Activated T-helper 1 cell treated with anti-CD3 and anti-CD28 coated beads, Interleukin-12 subunit alpha, Interleukin-12 subunit beta, Interleukin-2, Interleukin-4 antibody, amounts not matched to agents 30 ng/mL and 10 ng/mL and 1 ng/mL, durations not matched to agents 14 hours and 24 hours and 36 hours (primary cell): ENCODE measurements around the gene GCNA. TPM values are rescaled to one million over a fixed set of nuclear protein-coding genes. Genes with fewer than 3 reads are reported as not detected.
A peak's percentile ranks its signal among the peaks of the same experiment; 100 is the strongest.
"Not testable (repeated sequence)": the region's sequence is repeated elsewhere in the genome, so short reads cannot be mapped to it uniquely, and the experiment has no call there.

Experiments
- DNase-seq: peaks from one replicate; pipeline ENCODE4 v3.0.0; 2021; ENCODE audit warnings: low spot score
- H3K27ac Mint-ChIP-seq: one replicate; pipeline ENCODE4 v1.8.0; 2021; ENCODE audit warnings: mild to moderate bottlenecking, mixed read lengths
- H3K27me3 Mint-ChIP-seq: one replicate; pipeline ENCODE4 v1.8.0; 2022; ENCODE audit warnings: mild to moderate bottlenecking, moderate library complexity, mixed read lengths; ENCODE audit not compliant: insufficient read depth
- H3K36me3 Mint-ChIP-seq: one replicate; pipeline ENCODE4 v1.8.0; 2021; ENCODE audit warnings: low read depth, mixed read lengths
- H3K4me1 Mint-ChIP-seq: one replicate; pipeline ENCODE4 v1.8.0; 2021; ENCODE audit warnings: low read depth, mixed read lengths
- H3K4me3 Mint-ChIP-seq: one replicate; pipeline ENCODE4 v1.8.0; 2021; ENCODE audit warnings: mild to moderate bottlenecking, moderate library complexity, mixed read lengths
- H3K9me3 Mint-ChIP-seq: one replicate; pipeline ENCODE4 v1.8.0; 2021; ENCODE audit warnings: mixed read lengths
- intact Hi-C: fragments of 100-400 bp; cut with micrococcal nuclease; formaldehyde crosslinking; loops from one replicate; pipeline ENCODE4 v1.15.1; 2024
- total RNA-seq: library from RNA; stranded (reverse); gene quantifications from 2 replicates; pipeline ENCODE4 v1.2.3, GENCODE V29; 2022

The GCNA gene
- total RNA-seq, 1 donor from 2014 or later: 4.8 TPM

- no peak overlapping the region for H3K4me3 Mint-ChIP-seq
- peak overlapping the region; percentile 80 for H3K27ac Mint-ChIP-seq
- peaks cover 10% of the 10 kb centered on the region for H3K4me1 Mint-ChIP-seq
- H3K9me3 Mint-ChIP-seq: no peaks in the 10 kb centered on the region
- peaks cover 4% of the 10 kb centered on the region for H3K36me3 Mint-ChIP-seq
- no peaks in the 10 kb centered on the region for H3K27me3 Mint-ChIP-seq
- intact Hi-C loops: loop anchor here (5.0 kb wide), 1 partner anchor 105 kb away; the partner anchor contains the start of gene OGT
- no peak for DNase-seq
Observed at GRCh38 chrX:71637253-71637618, 59.0 kb downstream of the GCNA start.

DNA sequence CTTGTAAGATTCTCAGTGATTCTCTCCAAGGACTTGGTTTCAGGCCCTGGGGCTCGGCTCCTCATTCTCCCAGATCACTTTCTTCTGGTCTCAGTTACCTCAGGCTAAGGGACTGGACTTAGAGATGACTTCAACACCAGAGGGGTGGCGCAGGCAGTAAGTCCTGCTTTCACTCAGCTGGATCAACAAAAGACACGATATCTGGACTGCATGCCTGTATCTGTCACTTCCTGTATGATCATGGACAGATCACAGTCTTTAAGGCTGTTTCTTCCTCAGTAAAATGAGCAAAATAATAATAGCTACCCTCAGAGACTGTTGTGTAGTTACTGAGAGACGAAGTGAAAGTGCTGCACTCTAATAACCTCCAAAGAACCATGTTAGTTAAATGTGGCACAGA is 59.6 kb downstream of the GCNA start:
- Mint-ChIP-seq H3K4me1 (peaks cover 5% of the 10 kb centered on the region), H3K9me3 (no peaks in the 10 kb centered on the region), H3K4me3 (no peak overlapping the region), H3K27ac (no peak overlapping the region), H3K36me3 (no peaks in the 10 kb centered on the region), H3K27me3 (no peaks in the 10 kb centered on the region)
- intact Hi-C loops: loop anchor here (1.0 to 5.0 kb wide), 2 partner anchors 16 to 106 kb away; partner anchors contain the start of gene OGT
- no peak for DNase-seq

DNA sequence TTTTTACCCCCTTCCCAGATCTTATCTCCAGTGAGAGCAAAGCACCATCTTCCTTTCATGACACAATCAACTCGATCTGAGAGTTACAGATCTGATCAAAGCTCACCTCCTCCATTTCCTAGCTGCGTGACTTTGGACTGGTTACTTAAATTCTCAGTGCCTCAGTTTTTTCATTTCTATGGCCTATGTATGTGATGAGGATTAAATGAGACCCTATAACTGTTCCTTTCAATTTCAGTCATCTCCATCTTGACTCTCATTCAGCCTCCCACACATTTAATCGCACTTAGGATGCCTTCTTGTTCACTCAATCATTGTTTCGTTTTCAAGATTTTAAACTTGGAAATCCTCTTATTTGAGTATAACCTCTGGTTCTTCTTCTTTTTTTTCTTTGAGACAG is 60.2 kb downstream of the GCNA start:
- Mint-ChIP-seq H3K27me3 (no peaks in the 10 kb centered on the region), H3K9me3 (no peaks in the 10 kb centered on the region), H3K4me1 (no peaks in the 10 kb centered on the region), H3K36me3 (no peaks in the 10 kb centered on the region), H3K27ac (no peak overlapping the region), H3K4me3 (no peak overlapping the region)
- no peak for DNase-seq
- intact Hi-C loops: loop anchor here (1.0 to 5.0 kb wide), 2 partner anchors 16 to 106 kb away; partner anchors contain the start of gene OGT

GRCh38 chrX:71640002-71640401 is 61.8 kb downstream of the GCNA start:
- Mint-ChIP-seq H3K9me3 (no peaks in the 10 kb centered on the region), H3K36me3 (no peaks in the 10 kb centered on the region), H3K27ac (no peak overlapping the region), H3K4me3 (no peak overlapping the region), H3K27me3 (no peaks in the 10 kb centered on the region), H3K4me1 (no peaks in the 10 kb centered on the region)
- DNase-seq: no peak
- intact Hi-C loops: no loop called here

- H3K9me3 Mint-ChIP-seq, intact Hi-C loops, H3K4me3 Mint-ChIP-seq, H3K36me3 Mint-ChIP-seq, H3K27ac Mint-ChIP-seq, H3K27me3 Mint-ChIP-seq, H3K4me1 Mint-ChIP-seq, DNase-seq: not testable (repeated sequence)
Observed at GRCh38 chrX:71644406-71644805, 66.2 kb downstream of the GCNA start.

GRCh38 chrX:71650333-71650969 is 72.2 kb downstream of the GCNA start:
- H3K36me3 Mint-ChIP-seq: no peaks in the 10 kb centered on the region
- H3K4me1 Mint-ChIP-seq: peaks cover 22% of the 10 kb centered on the region
- H3K9me3 Mint-ChIP-seq: no peaks in the 10 kb centered on the region
- DNase-seq: no peak
- H3K27me3 Mint-ChIP-seq: peaks cover 2% of the 10 kb centered on the region
- H3K27ac Mint-ChIP-seq: no peak overlapping the region
- intact Hi-C loops: loop anchor here (1.0 to 5.0 kb wide), 3 partner anchors 31 to 678 kb away; no protein-coding TSS in a partner anchor
- no peak overlapping the region for H3K4me3 Mint-ChIP-seq

DNA sequence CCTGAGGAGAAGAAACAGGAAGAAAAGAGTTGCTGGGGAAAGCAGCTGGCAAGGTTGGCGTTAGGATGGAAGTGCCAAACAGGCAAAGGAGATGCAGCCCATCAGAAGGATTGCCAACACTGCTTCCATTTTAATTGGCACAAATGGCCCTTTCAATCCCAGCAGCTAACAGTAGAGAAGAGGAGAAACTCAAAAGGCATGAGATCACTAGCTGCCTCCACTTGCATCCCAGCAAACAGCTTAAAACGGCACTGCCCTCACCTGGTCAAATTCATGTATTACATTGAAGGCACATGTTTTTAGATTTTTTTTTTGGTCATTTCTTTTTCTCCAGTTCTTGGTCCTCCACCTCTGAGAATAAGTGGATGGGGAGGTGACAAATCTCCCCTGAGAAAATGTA is 74.2 kb downstream of the GCNA start:
- intact Hi-C loops: loop anchor here (1.0 to 5.0 kb wide), 3 partner anchors 43 to 680 kb away; no protein-coding TSS in a partner anchor
- no peak overlapping the region for H3K27ac Mint-ChIP-seq

DNA sequence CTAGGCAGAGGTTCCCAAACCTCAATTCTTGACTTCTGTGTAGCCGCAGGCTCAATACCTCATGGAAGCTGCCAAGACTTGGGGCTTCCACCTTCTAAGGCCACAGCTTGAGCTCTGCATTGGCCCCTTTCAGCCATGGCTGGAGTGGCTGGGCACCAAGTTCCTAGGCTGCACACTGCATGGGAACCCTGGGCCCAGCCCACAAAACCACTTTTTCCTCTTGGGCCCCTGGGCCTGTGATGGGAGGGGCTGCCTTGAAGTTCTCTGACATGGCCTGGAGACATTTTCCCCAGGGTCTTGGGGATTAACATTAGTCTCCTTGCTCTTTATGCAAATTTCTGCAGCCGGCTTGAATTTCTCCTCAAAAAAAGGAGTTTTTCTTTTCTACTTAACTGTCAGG is 75.1 kb downstream of the GCNA start:
- H3K9me3 Mint-ChIP-seq: no peaks in the 10 kb centered on the region
- H3K4me3 Mint-ChIP-seq: no peak overlapping the region
- no peak for DNase-seq
- peaks cover 25% of the 10 kb centered on the region for H3K4me1 Mint-ChIP-seq
- peaks cover 7% of the 10 kb centered on the region for H3K27me3 Mint-ChIP-seq
- H3K27ac Mint-ChIP-seq: no peak overlapping the region
- intact Hi-C loops: loop anchor here (5.0 kb wide), 2 partner anchors 251 to 681 kb away; no protein-coding TSS in a partner anchor
- H3K36me3 Mint-ChIP-seq: peaks cover 3% of the 10 kb centered on the region

More for the DNA sequence above, 74.2 kb downstream of the GCNA start:
- DNase-seq: peak; percentile 28
- peaks cover 3% of the 10 kb centered on the region for H3K36me3 Mint-ChIP-seq
- peaks cover 7% of the 10 kb centered on the region for H3K27me3 Mint-ChIP-seq
- no peak overlapping the region for H3K4me3 Mint-ChIP-seq
- peaks cover 28% of the 10 kb centered on the region for H3K4me1 Mint-ChIP-seq
- no peaks in the 10 kb centered on the region for H3K9me3 Mint-ChIP-seq

GRCh38 chrX:71657267-71657666 is 79.0 kb downstream of the GCNA start:
- Mint-ChIP-seq H3K4me3 (no peak overlapping the region), H3K27me3 (peaks cover 9% of the 10 kb centered on the region), H3K36me3 (peaks cover 3% of the 10 kb centered on the region), H3K4me1 (peaks cover 20% of the 10 kb centered on the region), H3K9me3 (no peaks in the 10 kb centered on the region), H3K27ac (no peak overlapping the region)
- intact Hi-C loops: no loop called here
- no peak for DNase-seq

DNA sequence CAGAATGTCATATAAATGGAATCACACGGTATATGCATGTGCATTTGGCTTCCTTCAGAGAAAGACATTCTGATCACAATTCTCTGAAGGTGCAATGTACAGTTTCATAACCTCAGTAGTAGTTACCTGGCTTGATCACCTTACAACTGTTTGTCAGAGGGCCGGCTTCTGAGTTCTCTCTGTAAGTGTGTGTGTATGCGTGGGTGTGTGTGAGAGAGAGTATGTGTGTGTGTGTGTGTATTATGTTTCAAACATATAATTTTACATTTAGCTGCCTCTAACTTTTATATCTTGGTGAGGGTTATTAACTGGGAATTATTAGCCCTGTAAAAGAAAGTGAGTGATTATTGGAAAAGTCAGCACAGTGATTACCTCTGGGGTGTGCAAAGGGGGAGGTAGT is 81.1 kb downstream of the GCNA start:
- intact Hi-C loops: no loop called here
- H3K27ac Mint-ChIP-seq: no peak overlapping the region

GRCh38 chrX:71659959-71660358 is 81.7 kb downstream of the GCNA start:
- Mint-ChIP-seq H3K27ac (no peak overlapping the region), H3K9me3 (no peaks in the 10 kb centered on the region), H3K4me3 (no peak overlapping the region), H3K4me1 (peaks cover 32% of the 10 kb centered on the region), H3K36me3 (peaks cover 3% of the 10 kb centered on the region), H3K27me3 (peaks cover 7% of the 10 kb centered on the region)
- DNase-seq: no peak
- intact Hi-C loops: no loop called here

More for the DNA sequence above, 81.1 kb downstream of the GCNA start:
- DNase-seq: no peak
- H3K27me3 Mint-ChIP-seq: peaks cover 7% of the 10 kb centered on the region
- H3K4me3 Mint-ChIP-seq: no peak overlapping the region
- peaks cover 32% of the 10 kb centered on the region for H3K4me1 Mint-ChIP-seq
- no peaks in the 10 kb centered on the region for H3K9me3 Mint-ChIP-seq
- H3K36me3 Mint-ChIP-seq: peaks cover 3% of the 10 kb centered on the region

DNA sequence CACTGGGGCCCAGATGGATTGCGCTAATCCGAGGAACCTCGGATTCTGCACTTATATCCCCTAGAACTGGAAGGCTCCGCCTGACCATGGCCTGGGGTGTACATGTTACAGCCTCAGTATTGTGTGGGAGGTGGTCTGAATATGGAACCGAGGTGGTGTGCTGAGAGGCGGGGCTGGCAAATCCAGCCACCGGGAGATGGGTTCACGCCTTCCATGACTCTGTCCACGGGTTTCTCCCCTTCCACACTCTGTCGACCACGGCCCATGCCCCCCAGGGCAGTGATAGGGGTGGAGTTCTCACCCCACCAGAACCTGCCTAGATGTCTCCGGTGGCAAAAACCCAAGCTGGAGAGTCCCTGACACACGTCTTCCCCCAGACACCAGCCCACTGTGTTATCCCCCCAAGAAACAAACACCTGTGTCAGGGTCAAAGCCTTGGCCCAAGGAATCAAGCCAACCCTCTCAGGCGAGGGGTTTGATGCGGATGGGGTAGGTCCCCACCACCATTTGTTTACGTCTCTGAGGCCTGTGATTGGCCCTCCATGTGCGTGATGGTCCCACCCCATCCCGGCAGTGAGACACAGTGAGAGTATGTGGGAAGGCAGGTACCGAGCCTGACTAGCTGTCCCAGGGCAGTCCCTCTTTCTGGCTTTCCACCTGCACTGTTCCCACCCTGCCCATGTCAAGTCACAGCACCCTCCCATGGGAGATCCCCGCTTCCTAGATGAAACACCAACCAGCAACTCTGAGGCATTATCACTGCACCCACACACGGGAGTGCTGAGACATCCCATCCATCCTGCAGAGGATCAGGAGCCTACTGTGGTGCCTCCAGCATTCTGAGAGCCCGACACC is 82.6 kb downstream of the GCNA start:
- Mint-ChIP-seq H3K27ac (no peak overlapping the region), H3K4me1 (peaks cover 32% of the 10 kb centered on the region), H3K36me3 (peaks cover 3% of the 10 kb centered on the region), H3K27me3 (peaks cover 7% of the 10 kb centered on the region), H3K9me3 (no peaks in the 10 kb centered on the region), H3K4me3 (no peak overlapping the region)
- DNase-seq: no peak
- intact Hi-C loops: no loop called here

DNA sequence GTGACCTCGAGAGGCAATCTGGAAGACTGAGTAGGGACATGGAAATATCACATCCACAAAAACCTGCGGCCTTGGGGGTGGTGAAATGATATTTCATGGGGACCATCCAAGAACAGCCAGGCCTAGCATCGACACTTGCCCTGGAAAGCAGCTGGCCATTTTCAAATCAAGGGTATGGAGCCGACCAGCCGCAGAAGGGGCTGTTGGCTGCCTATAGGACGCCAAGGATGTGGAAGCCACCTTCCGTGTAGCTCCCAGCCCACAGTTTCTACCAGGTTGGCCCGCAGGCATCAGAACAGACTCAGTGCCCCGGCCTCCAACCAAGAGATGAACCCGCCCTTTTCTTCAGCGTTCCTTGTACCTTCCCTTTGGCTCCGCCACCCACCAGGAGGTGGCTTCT is 83.7 kb downstream of the GCNA start:
- no peak for DNase-seq
- H3K4me1 Mint-ChIP-seq: peaks cover 27% of the 10 kb centered on the region
- intact Hi-C loops: loop anchor here (2.0 kb wide), 1 partner anchor 43 kb away; the partner anchor contains the start of gene CXCR3
- H3K27ac Mint-ChIP-seq: no peak overlapping the region
- H3K9me3 Mint-ChIP-seq: no peaks in the 10 kb centered on the region
- H3K36me3 Mint-ChIP-seq: no peaks in the 10 kb centered on the region
- H3K27me3 Mint-ChIP-seq: peaks cover 4% of the 10 kb centered on the region
- H3K4me3 Mint-ChIP-seq: no peak overlapping the region
